HepG2 (cell line): ENCODE data around the gene ZNF581. TPM values are rescaled to one million over a fixed set of nuclear protein-coding genes. Genes with fewer than 3 reads are reported as not detected.
A peak's percentile ranks its signal among the peaks of the same experiment; 100 is the strongest.

Experiments
- ATAD3A ChIP-seq: sonication (generic); formaldehyde crosslinking; IDR thresholded peaks from 2 replicates; pipeline ENCODE4 v1.4.0; 2020; ENCODE audit warnings: missing genetic modification reagents
- ELF1 ChIP-seq: sonication (generic); formaldehyde crosslinking; IDR thresholded peaks from 2 replicates; pipeline ENCODE4 v1.4.0; 2020; ENCODE audit warnings: missing genetic modification reagents
- ELF4 ChIP-seq: sonication (generic); formaldehyde crosslinking; IDR thresholded peaks from 2 replicates; pipeline ENCODE4 v1.5.0; 2020; ENCODE audit warnings: missing genetic modification reagents, mild to moderate bottlenecking, moderate library complexity, borderline replicate concordance
- GABPA ChIP-seq, 2 experiments: IDR thresholded peaks; 2 replicates each; pipeline ENCODE4 v1.6.1; 2011 to 2016; ENCODE audit warnings: low read depth in 2 of 2, low read length in 1 of 2, missing biosample characterization in 1 of 2, missing genetic modification characterization in 1 of 2
- IRF2 ChIP-seq: IDR thresholded peaks from 2 replicates; pipeline ENCODE4 v1.6.1; 2018; ENCODE audit warnings: missing genetic modification reagents, missing compliant biosample characterization
- LCORL ChIP-seq, 2 experiments: fragments of 450-650 bp in 1 of 2; sonication (generic) in 1 of 2; formaldehyde crosslinking in 1 of 2; IDR thresholded peaks; 2 replicates each; pipeline versions ENCODE4 v1.5.0 to v1.6.1; 2017 to 2020; ENCODE audit warnings: antibody characterized with exemption in 1 of 2, missing genetic modification reagents in 1 of 2
- NR2C2 ChIP-seq: sonication (generic); formaldehyde crosslinking; IDR thresholded peaks from 2 replicates; pipeline ENCODE4 v1.4.0; 2020; ENCODE audit warnings: missing genetic modification reagents, mild to moderate bottlenecking, moderate library complexity, borderline replicate concordance
- THAP11 ChIP-seq: IDR thresholded peaks from 2 replicates; pipeline ENCODE4 v1.6.1; 2016; ENCODE audit warnings: missing biosample characterization, missing genetic modification reagents
- ZBTB21 ChIP-seq: sonication (generic); formaldehyde crosslinking; IDR thresholded peaks from 2 replicates; pipeline ENCODE4 v1.4.0; 2020; ENCODE audit warnings: missing genetic modification reagents
- ZBTB25 ChIP-seq: IDR thresholded peaks from 2 replicates; pipeline ENCODE4 v1.6.1; 2018; ENCODE audit warnings: missing genetic modification reagents
- ZFP91 ChIP-seq: sonication (generic); formaldehyde crosslinking; IDR thresholded peaks from 2 replicates; pipeline ENCODE4 v1.9.0; 2022; ENCODE audit warnings: missing genetic modification reagents, mild to moderate bottlenecking, borderline replicate concordance
- ZNF10 ChIP-seq: sonication (generic); formaldehyde crosslinking; IDR thresholded peaks from 2 replicates; pipeline ENCODE4 v1.4.0; 2020; ENCODE audit warnings: mild to moderate bottlenecking, low read depth, missing genetic modification reagents, borderline replicate concordance
- ZNF260 ChIP-seq: sonication (generic); formaldehyde crosslinking; IDR thresholded peaks from 2 replicates; pipeline ENCODE4 v1.4.0; 2020; ENCODE audit warnings: missing genetic modification reagents, low read depth, mild to moderate bottlenecking, borderline replicate concordance
- ZNF451 ChIP-seq: sonication (generic); formaldehyde crosslinking; IDR thresholded peaks from 2 replicates; pipeline ENCODE4 v1.5.0; 2020; ENCODE audit warnings: mild to moderate bottlenecking, missing genetic modification reagents
- ZNF615 ChIP-seq: sonication (generic); formaldehyde crosslinking; IDR thresholded peaks from 2 replicates; pipeline ENCODE4 v1.5.0; 2020; ENCODE audit warnings: mild to moderate bottlenecking, missing genetic modification reagents, borderline replicate concordance
- ZNF747 ChIP-seq: sonication (generic); formaldehyde crosslinking; IDR thresholded peaks from 2 replicates; pipeline ENCODE4 v1.8.1; 2023; ENCODE audit warnings: missing genetic modification reagents, mild to moderate bottlenecking, borderline replicate concordance
- polyA plus RNA-seq, 8 experiments: library from polyadenylated mRNA; depleted of rRNA in 3 of 8; stranded (reverse) in 7 of 8; unstranded in 1 of 8; fragments of >200 nt; fragmentation: Illumina TruSeq in 4 of 8; extraction: Trizol in 4 of 8; gene quantifications; 2 replicates each; pipeline versions ENCODE4 v1.2.1 to v1.2.3, GENCODE V29; 2011 to 2016; ENCODE audit warnings: low read depth in 4 of 8, missing spikeins in 1 of 8, mixed read lengths in 1 of 8; ENCODE audit not compliant: insufficient read depth in 1 of 8
- total RNA-seq, 5 experiments: library from RNA; depleted of rRNA; stranded (reverse); fragments of >200 nt; fragmentation: Illumina TruSeq; extraction: Trizol; gene quantifications; 2 replicates each; pipeline ENCODE4 v1.2.3, GENCODE V29; 2016; ENCODE audit warnings: low read depth in 1 of 5

Gene ZNF581
- total and polyA plus RNA-seq, 2 of the 13 experiments (the other 11 are each of a cell fraction or from before 2014, with no cell fraction given) = 19.6 to 49.5 TPM

GRCh38 chr19:55643003-55643886 lies at the start of gene ZNF581 (continued):
- TF ChIP-seq ZBTB25 = peak; percentile 90
- TF ChIP-seq ELF4 (CRISPR knock-in tag) = peak; percentile 14; the same call in 1 of the 2 replicates
- 0 out of 2 replicates have a peak, but pooled peaks have one; percentile 45 for TF ChIP-seq ZNF451 (CRISPR knock-in tag)
- TF ChIP-seq ZNF260 (CRISPR knock-in tag) = no peak
- peak; percentile 74; the same call in 1 of the 2 replicates for TF ChIP-seq ZFP91
- no peak for TF ChIP-seq LCORL (IDR thresholded peaks at IDR 0.05)
- TF ChIP-seq LCORL (CRISPR knock-in tag; IDR thresholded peaks at IDR 0.05) = 0 out of 2 replicates have a peak, but pooled peaks have one; percentile 35
- TF ChIP-seq ATAD3A = no peak
- peak; percentile 72; the same call in 1 of the 2 replicates for TF ChIP-seq ZNF615 (CRISPR knock-in tag)
- TF ChIP-seq GABPA (IDR thresholded peaks at IDR 0.05; ENCODE audit: low read depth, low read length) = peak; percentile 68
- peak; percentile 90 for TF ChIP-seq GABPA (CRISPR knock-in tag; IDR thresholded peaks at IDR 0.05; ENCODE audit: low read depth)
- no peak for TF ChIP-seq ZNF10 (CRISPR knock-in tag)
- TF ChIP-seq THAP11 (CRISPR knock-in tag) = peak; percentile 90
- TF ChIP-seq ELF1 = peak; percentile 66
- TF ChIP-seq NR2C2 (CRISPR knock-in tag) = peak; percentile 67
- TF ChIP-seq ZNF747 (CRISPR knock-in tag) = no peak
- no peak for TF ChIP-seq ZBTB21 (CRISPR knock-in tag)
- peak; percentile 81 for TF ChIP-seq IRF2 (CRISPR knock-in tag)
